A549 (cell line): ENCODE measurements around the gene TTC34.

Experiments
- BCL3 ChIP-seq: fragments of >200 bp; sonication (Bioruptor Twin); formaldehyde crosslinking; IDR thresholded peaks from 3 replicates; pipeline ENCODE4 v1.6.1; 2016
- ELK1 ChIP-seq: fragments of 150-350 bp; IDR thresholded peaks from 2 replicates; pipeline ENCODE4 v1.6.1; 2014; ENCODE audit warnings: low read depth, mild to moderate bottlenecking, low read length
- EP300 ChIP-seq, 2 experiments: fragments of >200 bp; sonication (Bioruptor Twin); formaldehyde crosslinking; IDR thresholded peaks; 2 replicates in 1 of 2; 3 replicates in 1 of 2; pipeline ENCODE4 v1.6.1; 2016 to 2017
- MAFK ChIP-seq: fragments of 450-650 bp; IDR thresholded peaks from 2 replicates; pipeline ENCODE4 v1.6.1; 2014; ENCODE audit not compliant: partially characterized antibody
- POLR2A ChIP-seq: IDR thresholded peaks from 2 replicates; pipeline ENCODE4 v1.6.1; 2012; ENCODE audit warnings: mild to moderate bottlenecking, low read length
- REST ChIP-seq: fragments of 200-600 bp; sonication (generic); IDR thresholded peaks from 2 replicates; pipeline ENCODE4 v1.6.1; 2016; ENCODE audit warnings: antibody characterized with exemption, mild to moderate bottlenecking, moderate library complexity
- SREBF2 ChIP-seq: fragments of 450-650 bp; IDR thresholded peaks from 2 replicates; pipeline ENCODE4 v1.6.1; 2014; ENCODE audit warnings: mild to moderate bottlenecking, moderate library complexity
- TP53 ChIP-seq: fragments of 250-450 bp; sonication (Bioruptor Pico); IDR thresholded peaks from 2 replicates; pipeline ENCODE4 v1.5.0; 2021; ENCODE audit warnings: mild to moderate bottlenecking, moderate library complexity
- USF2 ChIP-seq: fragments of 450-650 bp; IDR thresholded peaks from 2 replicates; pipeline ENCODE4 v1.6.1; 2014; ENCODE audit warnings: antibody characterized with exemption
- TF ChIP-seq, protein P1 (sequence below): fragments of >200 bp; sonication (Bioruptor Twin); formaldehyde crosslinking; IDR thresholded peaks from 3 replicates; pipeline ENCODE4 v1.5.1; 2016

DNA sequence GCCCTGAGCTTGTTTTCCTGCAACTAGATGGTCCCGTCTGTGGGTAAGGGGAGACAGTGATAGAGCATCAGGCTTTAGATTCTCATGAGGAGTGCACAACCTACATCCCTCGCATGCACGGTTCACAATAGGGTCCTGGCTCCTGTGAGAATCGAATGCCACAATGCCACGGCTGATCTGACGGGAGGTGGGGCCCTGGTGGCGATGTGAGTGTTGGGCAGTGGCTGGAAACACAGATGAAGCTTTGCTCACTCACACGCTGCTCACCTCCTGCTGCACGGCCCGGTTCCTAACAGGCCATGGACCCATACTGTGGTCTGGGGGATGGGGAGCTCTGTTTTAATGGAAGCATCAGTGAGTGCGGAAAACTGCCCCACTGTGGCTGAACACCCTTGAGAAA lies 35.8 kb upstream of the TTC34 start:
- TF ChIP-seq, protein P1, sequence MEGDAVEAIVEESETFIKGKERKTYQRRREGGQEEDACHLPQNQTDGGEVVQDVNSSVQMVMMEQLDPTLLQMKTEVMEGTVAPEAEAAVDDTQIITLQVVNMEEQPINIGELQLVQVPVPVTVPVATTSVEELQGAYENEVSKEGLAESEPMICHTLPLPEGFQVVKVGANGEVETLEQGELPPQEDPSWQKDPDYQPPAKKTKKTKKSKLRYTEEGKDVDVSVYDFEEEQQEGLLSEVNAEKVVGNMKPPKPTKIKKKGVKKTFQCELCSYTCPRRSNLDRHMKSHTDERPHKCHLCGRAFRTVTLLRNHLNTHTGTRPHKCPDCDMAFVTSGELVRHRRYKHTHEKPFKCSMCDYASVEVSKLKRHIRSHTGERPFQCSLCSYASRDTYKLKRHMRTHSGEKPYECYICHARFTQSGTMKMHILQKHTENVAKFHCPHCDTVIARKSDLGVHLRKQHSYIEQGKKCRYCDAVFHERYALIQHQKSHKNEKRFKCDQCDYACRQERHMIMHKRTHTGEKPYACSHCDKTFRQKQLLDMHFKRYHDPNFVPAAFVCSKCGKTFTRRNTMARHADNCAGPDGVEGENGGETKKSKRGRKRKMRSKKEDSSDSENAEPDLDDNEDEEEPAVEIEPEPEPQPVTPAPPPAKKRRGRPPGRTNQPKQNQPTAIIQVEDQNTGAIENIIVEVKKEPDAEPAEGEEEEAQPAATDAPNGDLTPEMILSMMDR: no peak
- no peak for TF ChIP-seq REST
- no peak for TF ChIP-seq USF2
- TF ChIP-seq POLR2A: no peak
- no peak for TF ChIP-seq TP53 (CRISPR knock-in tag)
- no peak for TF ChIP-seq ELK1
- no peak for TF ChIP-seq EP300 (IDR thresholded peaks at IDR 0.05)
- no peak for TF ChIP-seq MAFK
- no peak for TF ChIP-seq BCL3
- TF ChIP-seq SREBF2: no peak
